ENCODE results near the gene ADD1. TPM values are rescaled to one million over a fixed set of nuclear protein-coding genes. Genes with fewer than 3 reads are reported as not detected.
A peak's percentile ranks its signal among the peaks of the same experiment; 100 is the strongest.

ADD1 gene
- total and polyA plus RNA-seq, 12 donors, result 163 to 448 (median 214) TPM

GRCh38 chr4:2857349-2857927 is 13.8 kb downstream of the ADD1 start:
- H3K4me1 ChIP-seq, result peaks cover 33 to 100% (median 93%) of the 10 kb centered on the region in 9 donors
- ATAC-seq, result no peak
- no peaks in the 10 kb centered on the region for H3K9me3 ChIP-seq
- TF ChIP-seq CTCF (IDR thresholded peaks at IDR 0.05), result no peak
- H3K27ac ChIP-seq, result peak overlapping the region in 5 of 10 donors; percentile 24 to 87 (median 78)
- peaks cover 0 to 24% (median 14%) of the 10 kb centered on the region in 9 donors for H3K36me3 ChIP-seq
- no peak overlapping the region for H3K4me3 ChIP-seq
- intact Hi-C loops (cut with DNase I), result no loop called here
- 96% methylated on average over 5 of the region's 5 CpGs for WGBS, 2 donors
- no peaks in the 10 kb centered on the region for H3K27me3 ChIP-seq
- no peak for DNase-seq

GRCh38 chr4:2858451-2859217 is 15.0 kb downstream of the ADD1 start:
- Histone ChIP-seq H3K9me3 (no peaks in the 10 kb centered on the region), H3K4me1 (peaks cover 42 to 100% (median 93%) of the 10 kb centered on the region in 9 donors), H3K4me3 (no peak overlapping the region), H3K27ac (peak overlapping the region; percentile 27 to 87 (median 71)), H3K27me3 (no peaks in the 10 kb centered on the region), H3K36me3 (peaks cover 0 to 17% (median 9%) of the 10 kb centered on the region in 9 donors)
- 52 to 60% methylated on average over 7 of the region's 7 CpGs for WGBS, 2 donors
- intact Hi-C loops (cut with DNase I), result no loop called here
- TF ChIP-seq CTCF (IDR thresholded peaks at IDR 0.05), result no peak
- DNase-seq, result no peak
- ATAC-seq, result peak in 7 of 8 donors; percentile 10 to 55 (median 26)

DNA sequence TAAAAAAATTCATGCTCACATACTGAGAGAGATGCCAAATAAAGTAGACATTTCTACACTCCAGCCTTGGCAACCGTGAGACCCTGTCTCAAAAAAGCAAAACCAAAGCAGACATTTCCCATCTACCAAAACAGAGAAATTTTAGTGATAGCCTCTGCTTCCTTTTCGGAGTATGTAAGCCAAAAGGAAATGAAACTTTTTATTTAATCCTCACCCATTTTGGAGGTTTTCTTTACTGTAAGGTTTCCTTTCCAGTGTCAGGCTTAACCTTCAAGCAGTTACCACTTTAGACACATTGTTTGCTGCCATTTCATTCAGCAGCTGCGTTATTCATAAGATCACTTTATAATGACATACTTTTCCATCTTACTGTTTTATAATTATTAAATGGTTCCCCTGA is 15.9 kb downstream of the ADD1 start:
- Histone ChIP-seq H3K4me1 (peaks cover 43 to 100% (median 93%) of the 10 kb centered on the region in 9 donors), H3K36me3 (peaks cover 0 to 8% (median 0%) of the 10 kb centered on the region in 9 donors), H3K27ac (peak overlapping the region; percentile 51 to 87 (median 71)), H3K4me3 (no peak overlapping the region), H3K27me3 (no peaks in the 10 kb centered on the region), H3K9me3 (no peaks in the 10 kb centered on the region)
- no peak for DNase-seq
- intact Hi-C loops (cut with DNase I), result no loop called here
- no peak for TF ChIP-seq CTCF (IDR thresholded peaks at IDR 0.05)
- 30 to 33% methylated on average over 3 of the region's 3 CpGs for WGBS, 2 donors
- ATAC-seq, result no peak

GRCh38 chr4:2860391-2861348 is 17.0 kb downstream of the ADD1 start:
- H3K4me3 ChIP-seq, result no peak overlapping the region
- intact Hi-C loops (cut with DNase I), result loop anchor here in 2 of 10 donors (5.0 kb wide), 2 partner anchors 72 to 98 kb away; no protein-coding TSS in a partner anchor
- H3K27ac ChIP-seq, result peak overlapping the region; percentile 51 to 87 (median 71)
- H3K36me3 ChIP-seq, result peaks cover 0 to 5% (median 0%) of the 10 kb centered on the region in 9 donors
- 54 to 59% methylated on average over 6 of the region's 6 CpGs for WGBS, 2 donors
- DNase-seq (peak; percentile 61 to 71), ATAC-seq (peak; percentile 61 to 91 (median 84))
- H3K9me3 ChIP-seq, result no peaks in the 10 kb centered on the region
- H3K4me1 ChIP-seq, result peaks cover 47 to 100% (median 93%) of the 10 kb centered on the region in 9 donors
- H3K27me3 ChIP-seq, result no peaks in the 10 kb centered on the region
- TF ChIP-seq CTCF (IDR thresholded peaks at IDR 0.05), result no peak

All from heart right ventricle (tissue), 16 donors.